ENCODE measurements around the gene TMEM25. TPM values are rescaled to one million over a fixed set of nuclear protein-coding genes. Genes with fewer than 3 reads are reported as not detected.

Gene TMEM25
- total RNA-seq, 1 experiment from 2014 or later = 13.2 TPM

- H3K4me1 ChIP-seq (ENCODE audit: insufficient read depth, low read length, poor library complexity, severe bottlenecking) = peaks cover under 1% of the 10 kb centered on the region
- BruUV-seq (replicated peaks) = no TSS peak
- no peak for DNase-seq (ENCODE audit: low spot score)
- H3K27me3 ChIP-seq (replicated peaks; ENCODE audit: insufficient read depth, low read depth, low read length, poor library complexity) = no peaks in the 10 kb centered on the region
- TF ChIP-seq CTCF (conservative IDR thresholded peaks at IDR 0.05; ENCODE audit: low read depth, low read length) (no peak), EZH2 (IDR thresholded peaks at IDR 0.05; ENCODE audit: borderline replicate concordance, low read depth, low read length, poor library complexity, severe bottlenecking) (no peak)
- no peaks in the 10 kb centered on the region for H3K36me3 ChIP-seq (ENCODE audit: insufficient read depth, low read length, poor library complexity, severe bottlenecking)
- intact Hi-C loops (cut with micrococcal nuclease; ENCODE audit: unreplicated experiment) = no loop called here
- H3K9me3 ChIP-seq (ENCODE audit: low read depth, low read length, poor library complexity, severe bottlenecking) = no peaks in the 10 kb centered on the region
- H3K27ac ChIP-seq (ENCODE audit: low read depth, low read length, poor library complexity, severe bottlenecking) = no peak overlapping the region
- POLR2A ChIA-PET (ENCODE audit: low non-redundant PET) = interaction anchor here (1.2 kb wide), 1 partner anchor 9 kb away, joined by 3 read pairs; no protein-coding TSS in a partner anchor
- CTCF ChIA-PET = no interaction called here
- no peak overlapping the region for H3K4me3 ChIP-seq (ENCODE audit: low read depth, low read length, poor library complexity, severe bottlenecking)
Measured at GRCh38 chr11:118535261-118535660, 4.3 kb downstream of the TMEM25 start.

GRCh38 chr11:118536726-118537125 is 5.7 kb downstream of the TMEM25 start:
- intact Hi-C loops (cut with micrococcal nuclease; ENCODE audit: unreplicated experiment) = no loop called here
- Histone ChIP-seq H3K9me3 (ENCODE audit: low read depth, low read length, poor library complexity, severe bottlenecking) (no peaks in the 10 kb centered on the region), H3K36me3 (ENCODE audit: insufficient read depth, low read length, poor library complexity, severe bottlenecking) (no peaks in the 10 kb centered on the region), H3K27me3 (replicated peaks; ENCODE audit: insufficient read depth, low read depth, low read length, poor library complexity) (no peaks in the 10 kb centered on the region), H3K27ac (ENCODE audit: low read depth, low read length, poor library complexity, severe bottlenecking) (no peak overlapping the region), H3K4me3 (ENCODE audit: low read depth, low read length, poor library complexity, severe bottlenecking) (no peak overlapping the region), H3K4me1 (ENCODE audit: insufficient read depth, low read length, poor library complexity, severe bottlenecking) (no peaks in the 10 kb centered on the region)
- DNase-seq (ENCODE audit: low spot score) = no peak
- TF ChIP-seq EZH2 (IDR thresholded peaks at IDR 0.05; ENCODE audit: borderline replicate concordance, low read depth, low read length, poor library complexity, severe bottlenecking) = no peak
- no peak for TF ChIP-seq CTCF (conservative IDR thresholded peaks at IDR 0.05; ENCODE audit: low read depth, low read length)
- ChIA-PET CTCF (no interaction called here), POLR2A (ENCODE audit: low non-redundant PET) (no interaction called here)
- no TSS peak for BruUV-seq (replicated peaks)

- Histone ChIP-seq H3K4me1 (ENCODE audit: insufficient read depth, low read length, poor library complexity, severe bottlenecking) (no peaks in the 10 kb centered on the region), H3K27me3 (replicated peaks; ENCODE audit: insufficient read depth, low read depth, low read length, poor library complexity) (no peaks in the 10 kb centered on the region), H3K36me3 (ENCODE audit: insufficient read depth, low read length, poor library complexity, severe bottlenecking) (no peaks in the 10 kb centered on the region), H3K27ac (ENCODE audit: low read depth, low read length, poor library complexity, severe bottlenecking) (no peak overlapping the region), H3K4me3 (ENCODE audit: low read depth, low read length, poor library complexity, severe bottlenecking) (no peak overlapping the region), H3K9me3 (ENCODE audit: low read depth, low read length, poor library complexity, severe bottlenecking) (no peaks in the 10 kb centered on the region)
- POLR2A ChIA-PET (ENCODE audit: low non-redundant PET) = no interaction called here
- CTCF ChIA-PET = no interaction called here
- intact Hi-C loops (cut with micrococcal nuclease; ENCODE audit: unreplicated experiment) = no loop called here
- DNase-seq (ENCODE audit: low spot score) = no peak
- TF ChIP-seq EZH2 (IDR thresholded peaks at IDR 0.05; ENCODE audit: borderline replicate concordance, low read depth, low read length, poor library complexity, severe bottlenecking) (no peak), CTCF (conservative IDR thresholded peaks at IDR 0.05; ENCODE audit: low read depth, low read length) (no peak)
- no TSS peak for BruUV-seq (replicated peaks)
Measured at GRCh38 chr11:118537409-118537980, 6.5 kb downstream of the TMEM25 start.
